OCI-LY3 (cell line): ENCODE results near the gene SPINK4.

Experiments
- CTCF ChIP-seq: fragments of 200-600, 300-600 bp; sonication (generic); IDR thresholded peaks from 2 replicates; pipeline ENCODE4 v1.5.1; 2014; ENCODE audit warnings: antibody characterized with exemption, low read length, low read depth
- EZH2phosphoT487 ChIP-seq: fragments of 200-600 bp; shearing (Covaris generic); IDR thresholded peaks from 2 replicates; pipeline ENCODE4 v1.6.1; 2018; ENCODE audit warnings: antibody characterized with exemption, mixed run types, low read depth

- TF ChIP-seq CTCF (no peak), EZH2phosphoT487 (no peak)
Observed at GRCh38 chr9:33227741-33228140, 12.2 kb upstream of the SPINK4 start.
